ENCODE results near the gene PCBP3. TPM values are rescaled to one million over a fixed set of nuclear protein-coding genes. Genes with fewer than 3 reads are reported as not detected.

PCBP3 gene
- total and polyA plus RNA-seq, 2 donors (not counting 3 experiments of a cell fraction or from before 2014, with no cell fraction given) = 0.06 to 1.1 TPM

DNA sequence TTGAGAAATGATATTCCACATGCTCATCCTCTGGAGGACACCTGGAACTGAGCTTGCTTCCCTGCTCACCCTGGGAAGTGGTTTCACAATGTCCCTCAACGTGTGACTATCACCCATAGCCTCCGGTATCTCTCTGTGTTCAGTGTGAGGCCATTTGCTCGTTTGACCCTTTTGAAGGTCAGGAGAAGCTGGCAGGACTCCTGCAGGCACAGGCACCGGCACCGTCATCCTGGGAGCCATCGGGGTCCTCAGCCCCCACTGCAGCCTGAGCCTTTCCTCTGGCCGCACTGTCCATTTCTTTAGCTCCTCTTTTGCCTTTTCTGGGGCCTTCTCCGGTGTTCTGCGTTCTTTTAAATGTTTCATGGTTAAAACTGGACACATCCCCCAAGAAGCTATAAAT, 178.5 kb downstream of the PCBP3 start:
- dilution Hi-C loops (cut with MboI; ENCODE audit: extremely low pct_ligation_motif_present, low sequenced_read_pairs) = no loop called here
- no peak for TF ChIP-seq GATA2 (IDR thresholded peaks at IDR 0.05; ENCODE audit: insufficient read depth, insufficient read length, low read depth, low read length)
- TF ChIP-seq EZH2 (IDR thresholded peaks at IDR 0.05; ENCODE audit: borderline replicate concordance, low read depth, low read length, severe bottlenecking) = no peak
- TF ChIP-seq FOS (IDR thresholded peaks at IDR 0.05; ENCODE audit: borderline replicate concordance, insufficient read depth, low read length) = no peak
- TF ChIP-seq JUN (IDR thresholded peaks at IDR 0.05; ENCODE audit: borderline replicate concordance, insufficient read depth, insufficient read length, low read depth) = no peak
- TF ChIP-seq POLR2AphosphoS5 (IDR thresholded peaks at IDR 0.05; ENCODE audit: insufficient read depth, low read depth, low read length) = no peak
- TF ChIP-seq POLR2A (IDR thresholded peaks at IDR 0.05; ENCODE audit: low read depth, low read length) = no peak
- no peak for TF ChIP-seq CTCF (IDR thresholded peaks at IDR 0.05; ENCODE audit: extremely low read depth in 1 of 2, insufficient read depth in 1 of 2, low read depth in 1 of 2, low read length in 2 of 2)
- no peak for TF ChIP-seq MYC (IDR thresholded peaks at IDR 0.05; ENCODE audit: low read depth, low read length)
- no peak for TF ChIP-seq MAX (IDR thresholded peaks at IDR 0.05; ENCODE audit: insufficient read depth, insufficient read length)

More for the DNA sequence above, 178.5 kb downstream of the PCBP3 start:
- H3K9me1 ChIP-seq (replicated peaks; ENCODE audit: control insufficient read depth, extremely low read depth, insufficient read depth, low read length) = no peaks in the 10 kb centered on the region
- H3K36me3 ChIP-seq (ENCODE audit: control insufficient read depth in 2 of 2, extremely low read depth in 1 of 2, insufficient read depth in 2 of 2, low read length in 2 of 2) = no peaks in the 10 kb centered on the region
- no peaks in the 10 kb centered on the region for H3K79me2 ChIP-seq (ENCODE audit: control insufficient read depth, insufficient read depth, low read length)
- no peaks in the 10 kb centered on the region for H4K20me1 ChIP-seq (replicated peaks; ENCODE audit: control insufficient read depth, extremely low read depth, insufficient read depth, low read length)
- H3K4me1 ChIP-seq (ENCODE audit: control insufficient read depth, extremely low read depth, insufficient read depth, low read length) = no peaks in the 10 kb centered on the region
- intact Hi-C loops (cut with micrococcal nuclease) = loop anchor here (5.0 kb wide), 2 partner anchors 530 to 875 kb away; no protein-coding TSS in a partner anchor
- H3K27ac ChIP-seq (ENCODE audit: insufficient read depth, low read depth, low read length) = no peak overlapping the region
- H3K9ac ChIP-seq (replicated peaks; ENCODE audit: extremely low read depth, insufficient read depth, low read length) = no peak overlapping the region
- H3K4me2 ChIP-seq (ENCODE audit: insufficient read depth, low read length) = no peak overlapping the region
- no peak overlapping the region for H2AFZ ChIP-seq (ENCODE audit: low read depth, low read length)
- no peak overlapping the region for H3K4me3 ChIP-seq (replicated peaks in 1 of 3; ENCODE audit: insufficient read depth in 1 of 3, low read depth in 1 of 3, low read length in 3 of 3)
- DNase-seq (ENCODE audit: low read depth, low spot score) = no peak
- FAIRE-seq = no peak
- ChIA-PET POLR2A (no interaction called here), CTCF (interaction anchor here (0.7 to 5.9 kb wide), 3 partner anchors 265 to 682 kb away, joined by 6 to 46 read pairs (median 33); no protein-coding TSS in a partner anchor)
- peaks cover 3 to 4% of the 10 kb centered on the region in 2 experiments for H3K27me3 ChIP-seq (ENCODE audit: control insufficient read depth in 2 of 2, insufficient read depth in 2 of 2, low read length in 2 of 2)
- BruUV-seq (replicated peaks) = no TSS peak
- H3K9me3 ChIP-seq (replicated peaks; ENCODE audit: control insufficient read depth, insufficient read depth, low read length) = no peaks in the 10 kb centered on the region

Data from endothelial cell of umbilical vein (primary cell).